Astrocyte (in vitro differentiated cells and primary cell): ENCODE measurements around the gene DNAH11.

ENCODE experiments used
- CTCF ChIP-seq: IDR thresholded peaks from 2 replicates; pipeline ENCODE4 v1.5.1; 2011; ENCODE audit warnings: low read depth, mild to moderate bottlenecking, inconsistent platforms, low read length, moderate library complexity; ENCODE audit not compliant: insufficient read depth
- EZH2 ChIP-seq: IDR thresholded peaks from 2 replicates; pipeline ENCODE4 v1.6.1; 2012; ENCODE audit warnings: mild to moderate bottlenecking, low read length, inconsistent platforms; ENCODE audit not compliant: insufficient read depth

DNA sequence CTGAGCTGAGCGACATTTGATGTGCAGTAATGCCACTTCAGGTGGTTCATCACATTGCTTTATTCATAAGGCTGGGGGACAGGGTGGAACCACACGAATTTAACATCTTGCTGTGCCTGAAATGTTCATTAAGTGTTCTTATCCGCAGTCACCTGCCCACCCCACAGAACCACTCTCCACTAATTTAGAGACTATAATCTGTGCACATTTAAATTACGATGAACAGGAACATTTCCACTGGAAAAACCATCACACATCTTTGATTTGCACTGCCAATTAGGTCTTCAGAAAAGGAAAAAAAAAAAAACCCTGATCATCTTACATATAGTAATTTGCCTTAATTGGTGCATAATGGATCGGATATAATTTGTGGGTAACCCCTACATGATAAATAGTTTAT lies 400.6 kb downstream of the DNAH11 start:
- no peak for TF ChIP-seq CTCF
- TF ChIP-seq EZH2: no peak
